HFFc6 (cell line): ENCODE results near the gene EEFSEC. TPM values are rescaled to one million over a fixed set of nuclear protein-coding genes. Genes with fewer than 3 reads are reported as not detected.

Experiments used
- DNase-seq: peaks from one replicate; pipeline ENCODE4 v3.0.0-alpha.2; 2018
- H3K27ac Mint-ChIP-seq: 2 replicates; pipeline ENCODE4 v1.8.0; 2020; ENCODE audit warnings: mild to moderate bottlenecking, mixed read lengths
- H3K27me3 Mint-ChIP-seq: 2 replicates; pipeline ENCODE4 v1.8.0; 2021; ENCODE audit warnings: mild to moderate bottlenecking, moderate library complexity, mixed read lengths; ENCODE audit not compliant: insufficient read depth
- H3K36me3 Mint-ChIP-seq: 2 replicates; pipeline ENCODE4 v1.8.0; 2021; ENCODE audit warnings: low read depth, mixed read lengths
- H3K4me1 Mint-ChIP-seq: 2 replicates; pipeline ENCODE4 v1.8.0; 2020; ENCODE audit warnings: low read depth, mixed read lengths
- H3K4me3 Mint-ChIP-seq: 2 replicates; pipeline ENCODE4 v1.8.0; 2020; ENCODE audit warnings: mild to moderate bottlenecking, moderate library complexity, mixed read lengths
- H3K9me3 Mint-ChIP-seq: 2 replicates; pipeline ENCODE4 v1.8.0; 2020; ENCODE audit warnings: mild to moderate bottlenecking, mixed read lengths
- CTCF ChIP-seq: fragments of 200-600 bp; sonication (generic); IDR thresholded peaks from 2 replicates; pipeline ENCODE4 v1.5.0; 2021; ENCODE audit warnings: antibody characterized with exemption, mild to moderate bottlenecking
- total RNA-seq, 6 experiments: library from RNA; stranded (reverse); fragmentation: NEBNext Ultra II Directional; extraction: Animal tissue kit (Norgen Biotek cat#: 25700); gene quantifications; 2 replicates in 1 of 6; 3 replicates in 5 of 6; pipeline ENCODE4 v1.2.3, GENCODE V29; 2021

EEFSEC gene
- total RNA-seq, 6 experiments from 2014 or later = 8.2 to 11.6 (median 11.0) TPM

- Mint-ChIP-seq H3K4me1 (peaks cover 66% of the 10 kb centered on the region), H3K27ac (peak overlapping the region; percentile 70; the same call in 1 of the 2 replicates), H3K4me3 (peak overlapping the region; percentile 38; the same call in 1 of the 2 replicates)
Observed at GRCh38 chr3:128278130-128278529, 124.8 kb downstream of the EEFSEC start.

GRCh38 chr3:128278761-128279600 is 125.7 kb downstream of the EEFSEC start:
- Mint-ChIP-seq H3K36me3 (no peaks in the 10 kb centered on the region), H3K4me1 (peaks cover 66% of the 10 kb centered on the region), H3K4me3 (peak overlapping the region; percentile 59), H3K27me3 (peaks cover 2% of the 10 kb centered on the region), H3K27ac (peak overlapping the region; percentile 70), H3K9me3 (no peaks in the 10 kb centered on the region)
- TF ChIP-seq CTCF = peak; percentile 54
- peak; percentile 80 for DNase-seq

More at GRCh38 chr3:128278130-128278529, 124.8 kb downstream of the EEFSEC start:
- Mint-ChIP-seq H3K27me3 (peaks cover 2% of the 10 kb centered on the region), H3K9me3 (no peaks in the 10 kb centered on the region), H3K36me3 (no peaks in the 10 kb centered on the region)
- DNase-seq = no peak
- no peak for TF ChIP-seq CTCF

GRCh38 chr3:128279601-128279880 is 126.3 kb downstream of the EEFSEC start:
- Mint-ChIP-seq H3K36me3 (no peaks in the 10 kb centered on the region), H3K9me3 (no peaks in the 10 kb centered on the region), H3K27me3 (peaks cover 2% of the 10 kb centered on the region), H3K27ac (peak overlapping the region; percentile 70; the same call in 1 of the 2 replicates), H3K4me3 (no peak overlapping the region), H3K4me1 (peaks cover 61% of the 10 kb centered on the region)
- no peak for TF ChIP-seq CTCF
- DNase-seq = no peak

- peaks cover 51% of the 10 kb centered on the region for H3K4me1 Mint-ChIP-seq
- DNase-seq = no peak
- TF ChIP-seq CTCF = no peak
- H3K36me3 Mint-ChIP-seq = no peaks in the 10 kb centered on the region
- H3K27ac Mint-ChIP-seq = no peak overlapping the region
- no peak overlapping the region for H3K4me3 Mint-ChIP-seq
- H3K27me3 Mint-ChIP-seq = peaks cover 2% of the 10 kb centered on the region; the same call in 1 of the 2 replicates
- no peaks in the 10 kb centered on the region for H3K9me3 Mint-ChIP-seq
Observed at GRCh38 chr3:128280481-128281052, 127.3 kb downstream of the EEFSEC start.

GRCh38 chr3:128281056-128281455 is 127.8 kb downstream of the EEFSEC start:
- Mint-ChIP-seq H3K4me1 (peaks cover 46% of the 10 kb centered on the region), H3K4me3 (no peak overlapping the region), H3K27ac (no peak overlapping the region), H3K27me3 (peaks cover 2% of the 10 kb centered on the region; the same call in 1 of the 2 replicates), H3K36me3 (no peaks in the 10 kb centered on the region), H3K9me3 (no peaks in the 10 kb centered on the region)
- no peak for DNase-seq
- no peak for TF ChIP-seq CTCF
